DMS114 treated with DMSO at 0.1 percent for 48 hours (cell line): ENCODE results near the gene FEV.

Experiments
- DNase-seq: peaks from one replicate; lab custom pipeline; 2025; ENCODE audit not compliant: unreplicated experiment; lab: John Stamatoyannopoulos, UW

The FEV gene

GRCh38 chr2:218985021-218985324 is at the start of gene FEV:
Gene FEV (minus strand): TSS chr2:218985184. CDS start chr2:218985075, 109 bp downstream.
- DNase-seq, result no peak

- DNase-seq, result no peak
Measured at GRCh38 chr2:219032051-219032745, 47.2 kb upstream of the FEV start.

GRCh38 chr2:219031005-219031738 is 46.2 kb upstream of the FEV start:
- DNase-seq, result no peak

- no peak for DNase-seq
Measured at GRCh38 chr2:219030177-219030940, 45.4 kb upstream of the FEV start.

- DNase-seq, result peak; percentile 53
Measured at GRCh38 chr2:219029829-219030165, 44.8 kb upstream of the FEV start.

GRCh38 chr2:219028996-219029828 is 44.2 kb upstream of the FEV start:
- DNase-seq, result no peak

GRCh38 chr2:219028141-219028540 is 43.2 kb upstream of the FEV start:
- DNase-seq, result no peak

- no peak for DNase-seq
Measured at GRCh38 chr2:219027511-219028055, 42.6 kb upstream of the FEV start.

GRCh38 chr2:219026946-219027345 is 42.0 kb upstream of the FEV start:
- no peak for DNase-seq

- no peak for DNase-seq
Measured at GRCh38 chr2:219025637-219026585, 40.9 kb upstream of the FEV start.

GRCh38 chr2:219024059-219024458 is 39.1 kb upstream of the FEV start:
- DNase-seq, result no peak

- DNase-seq, result no peak
Measured at GRCh38 chr2:219023045-219023605, 38.1 kb upstream of the FEV start.

GRCh38 chr2:219022616-219023015 is 37.6 kb upstream of the FEV start:
- DNase-seq, result no peak

- DNase-seq, result no peak
Measured at GRCh38 chr2:219022041-219022440, 37.1 kb upstream of the FEV start.

GRCh38 chr2:219021591-219021990 is 36.6 kb upstream of the FEV start:
- no peak for DNase-seq

GRCh38 chr2:219020604-219021365 is 35.8 kb upstream of the FEV start:
- DNase-seq, result no peak

- DNase-seq, result no peak
Measured at GRCh38 chr2:219019436-219019835, 34.5 kb upstream of the FEV start.

GRCh38 chr2:219018726-219019125 is 33.7 kb upstream of the FEV start:
- DNase-seq, result no peak

GRCh38 chr2:219018286-219018685 is 33.3 kb upstream of the FEV start:
- DNase-seq, result no peak
